GM19452 (cell line): ENCODE results near the gene SMPX.

Experiments
- ATAC-seq: cut with Tn5 transposase; IDR thresholded peaks from one replicate; pipeline ENCODE4 v1.9.1; 2021; ENCODE audit not compliant: unreplicated experiment

Gene SMPX

GRCh38 chrX:21715825-21716224, 42.1 kb downstream of the SMPX start:
- no peak for ATAC-seq

GRCh38 chrX:21715337-21715736, 42.6 kb downstream of the SMPX start:
- no peak for ATAC-seq

GRCh38 chrX:21711848-21712197, 46.1 kb downstream of the SMPX start:
- no peak for ATAC-seq

- ATAC-seq = no peak
Measured at GRCh38 chrX:21711129-21711847, 46.6 kb downstream of the SMPX start.

GRCh38 chrX:21708116-21708515, 49.8 kb downstream of the SMPX start:
- no peak for ATAC-seq

- no peak for ATAC-seq
Measured at GRCh38 chrX:21705225-21705624, 52.7 kb downstream of the SMPX start.

- ATAC-seq = no peak
Measured at GRCh38 chrX:21702725-21703124, 55.2 kb downstream of the SMPX start.

GRCh38 chrX:21700967-21701366, 56.9 kb downstream of the SMPX start:
- ATAC-seq = no peak

GRCh38 chrX:21700275-21700674, 57.6 kb downstream of the SMPX start:
- no peak for ATAC-seq

- ATAC-seq = no peak
Measured at GRCh38 chrX:21699136-21699535, 58.8 kb downstream of the SMPX start.

GRCh38 chrX:21698272-21698671, 59.6 kb downstream of the SMPX start:
- ATAC-seq = no peak

GRCh38 chrX:21691512-21692018, 66.4 kb downstream of the SMPX start:
- no peak for ATAC-seq

GRCh38 chrX:21683941-21684340, 74.0 kb downstream of the SMPX start:
- ATAC-seq = no peak

GRCh38 chrX:21678048-21678612, 79.8 kb downstream of the SMPX start:
- ATAC-seq = no peak

GRCh38 chrX:21675931-21676330, 82.0 kb downstream of the SMPX start:
- ATAC-seq = no peak

GRCh38 chrX:21674430-21675186, 83.3 kb downstream of the SMPX start:
- no peak for ATAC-seq

- ATAC-seq = no peak
Measured at GRCh38 chrX:21666679-21667078, 91.2 kb downstream of the SMPX start.

GRCh38 chrX:21666252-21666651, 91.7 kb downstream of the SMPX start:
- no peak for ATAC-seq

GRCh38 chrX:21662761-21663160, 95.2 kb downstream of the SMPX start:
- no peak for ATAC-seq

- ATAC-seq = no peak
Measured at GRCh38 chrX:21661316-21661715, 96.6 kb downstream of the SMPX start.

- ATAC-seq = no peak
Measured at GRCh38 chrX:21660156-21660555, 97.8 kb downstream of the SMPX start.

GRCh38 chrX:21659320-21659719, 98.6 kb downstream of the SMPX start:
- ATAC-seq = no peak
